ENCODE data around the gene NAV2.

NAV2 gene

DNA sequence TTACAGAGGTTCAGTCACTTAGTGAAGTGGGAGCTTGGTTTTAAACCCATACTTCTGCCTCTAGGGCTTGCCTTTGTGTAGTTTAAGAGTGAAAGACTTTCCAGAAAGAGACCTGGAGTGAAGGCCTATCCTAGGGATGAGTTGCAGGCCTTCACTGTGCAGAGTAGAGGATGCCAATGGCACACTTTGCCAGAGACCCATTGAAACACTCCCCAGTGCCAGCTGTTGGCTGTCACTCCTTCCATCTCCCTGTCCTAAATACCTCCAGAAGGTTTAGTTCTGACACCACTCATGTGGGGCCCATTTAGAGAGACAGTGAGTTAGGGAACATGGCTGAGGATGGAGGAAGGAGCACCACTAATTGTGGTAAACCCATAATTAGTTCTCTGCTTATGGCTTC, 31.5 kb downstream of the NAV2 start:
- no peak for DNase-seq

DNA sequence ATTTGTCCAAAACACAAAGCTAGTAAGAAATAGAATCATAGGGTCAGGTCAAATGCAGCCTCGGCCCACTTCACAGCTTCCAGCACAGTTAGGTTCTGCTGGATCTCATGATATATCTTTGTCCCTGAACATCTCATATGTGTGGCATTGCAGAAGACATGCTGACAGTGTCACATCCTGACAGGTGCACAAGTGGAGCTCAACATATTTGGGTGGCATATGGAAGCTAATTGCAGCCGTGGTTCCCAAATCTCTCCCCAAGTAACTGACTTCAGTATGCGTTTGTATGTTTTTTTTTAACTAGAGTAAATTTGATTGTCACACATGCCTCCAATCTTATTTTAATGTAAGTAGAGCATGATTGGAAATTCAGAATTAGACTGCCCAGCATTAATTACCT, 33.4 kb downstream of the NAV2 start:
- no peak for DNase-seq

DNA sequence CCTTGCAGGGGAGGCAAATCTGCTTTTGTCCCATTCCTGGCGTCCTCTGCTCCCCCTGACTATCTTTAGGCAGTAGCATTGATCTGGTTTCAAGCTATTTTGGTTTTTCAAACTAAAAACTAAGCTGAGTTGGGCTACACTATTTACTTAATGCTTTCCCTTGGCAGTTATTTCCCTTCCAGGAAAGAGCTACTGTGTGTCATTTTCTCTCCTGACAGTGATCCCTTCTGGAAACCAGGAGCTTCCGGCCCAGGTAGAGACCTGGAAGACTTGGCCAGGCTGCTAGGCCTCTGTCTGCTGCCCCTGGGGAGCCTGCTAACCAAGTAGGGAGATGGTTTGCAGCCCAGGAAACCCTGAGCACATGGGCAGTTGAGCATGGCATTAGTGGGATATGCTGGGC, 35.0 kb downstream of the NAV2 start:
- DNase-seq = no peak

DNA sequence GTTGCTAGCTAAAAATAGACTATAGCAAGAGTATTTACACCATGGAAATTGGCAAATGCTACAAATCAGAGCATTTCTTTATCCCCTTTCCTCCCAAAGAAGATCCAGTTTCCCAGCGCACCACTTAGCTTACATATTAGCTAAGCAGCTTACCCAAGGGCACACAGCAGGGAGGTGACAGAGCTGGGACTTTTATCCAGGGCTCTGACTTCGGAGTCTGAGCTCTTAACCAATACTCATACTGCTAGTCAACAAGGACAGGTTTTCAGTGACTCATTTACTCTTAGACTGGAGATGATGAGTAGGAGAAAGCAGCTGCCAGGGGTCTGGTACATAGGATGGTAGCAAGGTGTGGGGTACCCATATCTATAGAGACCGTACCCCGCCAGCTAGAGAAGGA, 38.4 kb downstream of the NAV2 start:
- no peak for DNase-seq

DNA sequence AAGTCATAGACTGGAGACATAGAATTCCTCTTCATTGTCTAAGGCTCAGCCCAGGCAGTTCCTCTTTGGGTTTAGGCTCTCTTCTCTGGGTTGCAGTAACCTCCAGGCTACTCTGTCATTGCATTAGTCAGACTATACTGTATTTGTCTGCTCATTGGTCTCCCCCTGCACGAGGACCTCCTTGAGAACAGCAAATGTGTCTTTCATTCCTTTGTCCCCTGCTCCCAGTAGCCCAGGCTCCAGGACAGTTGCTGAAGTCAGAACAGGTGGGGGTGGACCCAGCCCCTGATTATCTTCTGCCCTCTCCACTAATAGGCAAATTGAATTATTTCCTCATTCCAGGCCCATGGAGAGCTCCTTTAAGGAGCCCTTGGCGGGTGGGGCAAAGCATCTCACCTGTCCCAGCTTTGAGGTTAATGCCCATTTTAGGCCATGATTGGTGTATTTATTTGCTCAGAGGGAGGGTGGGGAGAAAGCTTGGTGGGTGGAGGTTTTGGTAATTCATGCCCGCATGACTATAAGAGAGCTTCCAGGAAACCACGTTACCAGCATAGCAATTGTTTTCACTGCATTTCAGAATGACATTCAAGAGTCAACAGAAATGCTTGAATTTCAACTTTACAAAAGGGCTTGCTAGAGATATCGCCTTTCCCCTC, 40.9 kb downstream of the NAV2 start:
- no peak for DNase-seq

DNA sequence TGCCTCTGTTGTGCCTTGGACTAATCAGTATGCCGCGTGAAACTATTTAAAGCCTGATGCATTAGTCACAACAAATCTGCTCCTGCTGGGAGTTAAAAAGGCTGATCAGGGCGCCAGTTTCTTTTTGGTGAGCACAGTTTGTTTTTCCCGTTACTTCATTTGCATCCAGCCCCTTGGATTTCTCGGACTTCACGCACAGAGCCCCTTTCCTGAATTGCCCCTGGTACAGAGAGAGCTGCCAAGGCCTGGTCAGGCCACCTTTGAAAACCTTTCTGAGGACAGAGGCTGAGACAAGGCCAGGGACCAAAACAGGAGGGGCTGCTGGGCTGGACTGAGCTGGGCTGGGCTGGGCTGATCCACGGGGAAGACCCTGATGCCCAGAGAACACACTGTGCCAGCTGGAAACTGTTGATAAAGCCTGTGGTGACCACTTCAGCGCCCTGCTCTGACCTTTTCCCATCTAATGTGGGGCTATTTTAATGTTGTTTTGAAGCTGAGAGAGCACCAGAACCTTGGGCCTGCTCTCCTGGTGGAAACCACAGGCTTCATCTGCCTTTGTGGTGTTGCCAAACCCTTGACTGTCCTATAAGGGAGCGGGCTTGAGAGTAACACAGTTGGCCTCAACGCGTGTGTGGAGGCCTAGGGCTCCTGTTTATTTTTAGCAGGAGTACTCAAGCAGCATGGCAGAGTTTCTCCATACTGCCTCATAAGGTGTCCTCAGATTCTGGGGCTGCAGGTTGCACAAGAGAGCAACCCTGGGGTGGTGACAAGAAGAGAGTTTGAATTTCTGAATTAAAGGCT, 44.2 kb downstream of the NAV2 start:
- no peak for DNase-seq

DNA sequence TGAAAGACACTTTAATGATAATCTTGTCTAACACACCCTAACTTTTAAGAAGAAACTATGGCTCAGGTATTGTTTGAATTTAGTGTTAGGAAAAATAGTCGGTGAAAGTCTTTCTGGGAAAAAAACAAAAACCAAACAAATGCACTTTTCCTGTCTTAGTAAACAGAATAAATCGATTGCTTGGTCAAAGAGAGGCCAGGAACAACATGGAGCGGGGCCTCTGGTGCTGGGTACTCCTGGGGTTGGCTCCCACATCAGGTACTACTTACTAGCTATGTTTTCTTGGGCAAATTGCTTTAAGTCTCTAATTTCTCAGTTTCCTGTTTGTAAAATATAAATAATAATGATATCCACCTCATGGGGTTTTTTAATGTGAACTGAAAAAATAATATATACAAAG, 46.8 kb downstream of the NAV2 start:
- DNase-seq = no peak

DNA sequence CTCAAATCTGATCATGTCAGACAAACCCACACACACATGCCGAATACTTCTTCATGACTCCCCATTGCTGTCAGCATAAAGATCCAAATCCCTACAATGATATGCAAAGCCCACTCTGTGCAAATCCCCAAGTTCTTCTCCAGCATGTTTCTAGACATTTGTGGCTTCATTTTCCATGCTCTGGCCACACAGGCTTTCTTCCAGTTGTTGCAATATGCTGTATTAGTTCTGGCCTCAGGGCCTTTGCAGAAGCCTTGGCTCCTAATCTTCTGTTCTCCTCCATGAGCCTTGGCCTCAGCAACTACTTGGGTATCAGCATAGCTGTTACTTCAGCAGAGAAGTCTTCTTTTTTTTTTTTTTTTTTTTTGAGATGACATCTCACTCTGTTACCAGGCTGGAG, 49.6 kb downstream of the NAV2 start:
- no peak for DNase-seq

DNA sequence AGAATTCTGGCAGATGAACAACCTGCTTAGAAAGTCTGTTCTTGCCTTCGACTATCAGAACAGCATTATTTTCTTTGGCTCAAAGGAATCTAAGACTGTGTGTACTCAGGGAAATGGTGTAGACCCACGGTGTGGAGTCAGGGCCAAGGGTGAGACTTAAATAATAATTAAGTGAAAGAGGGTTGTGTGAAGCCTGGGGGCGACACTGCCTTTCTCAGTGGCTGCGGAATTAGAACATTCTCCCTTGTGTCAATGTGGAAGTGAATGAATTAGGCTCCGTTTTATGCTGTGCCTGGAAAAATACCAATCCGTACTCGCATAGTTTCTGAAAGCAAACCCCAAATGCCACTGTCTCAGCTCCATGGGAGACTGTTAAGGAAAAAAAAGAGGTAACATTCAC, 50.7 kb downstream of the NAV2 start:
- no peak for DNase-seq

DNA sequence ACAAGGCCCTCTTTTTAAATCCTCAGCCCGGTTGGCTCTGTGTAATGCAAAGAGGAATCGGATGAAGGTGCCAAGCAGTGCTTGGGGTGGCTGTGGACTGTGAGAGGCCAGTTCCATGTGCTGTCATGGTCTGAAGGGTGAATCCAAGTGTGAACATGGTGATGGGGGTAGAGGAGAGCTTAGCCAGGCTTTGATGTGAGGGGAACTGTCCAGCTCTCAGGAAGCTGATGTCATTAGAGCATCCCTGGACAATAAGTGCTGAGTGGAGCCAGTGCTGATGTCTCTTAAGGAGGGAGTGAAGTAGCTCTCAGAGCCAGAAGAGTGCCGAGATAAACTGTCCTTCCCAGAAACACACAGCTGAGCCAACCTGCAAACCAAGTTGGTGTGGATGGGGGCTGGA, 53.6 kb downstream of the NAV2 start:
- DNase-seq = no peak

DNA sequence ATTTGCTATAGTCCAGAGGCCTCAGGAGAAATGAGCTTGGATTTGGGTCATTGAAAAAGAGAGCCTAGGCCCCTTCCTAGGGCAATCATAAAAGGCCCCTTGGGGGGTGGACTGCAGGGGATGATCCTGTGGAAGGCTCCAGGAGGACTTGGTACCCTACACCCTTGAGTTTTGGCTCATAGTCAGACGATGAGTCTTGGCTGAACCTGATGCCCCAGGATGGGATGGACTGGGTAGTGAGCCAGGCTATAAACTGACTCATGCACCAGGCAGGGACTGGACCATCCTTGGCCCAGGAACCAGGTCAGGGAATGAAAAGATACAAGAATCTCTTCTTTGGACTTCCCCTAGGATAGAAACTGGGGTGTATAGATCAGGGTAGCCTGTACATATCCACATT, 54.2 kb downstream of the NAV2 start:
- DNase-seq = no peak

DNA sequence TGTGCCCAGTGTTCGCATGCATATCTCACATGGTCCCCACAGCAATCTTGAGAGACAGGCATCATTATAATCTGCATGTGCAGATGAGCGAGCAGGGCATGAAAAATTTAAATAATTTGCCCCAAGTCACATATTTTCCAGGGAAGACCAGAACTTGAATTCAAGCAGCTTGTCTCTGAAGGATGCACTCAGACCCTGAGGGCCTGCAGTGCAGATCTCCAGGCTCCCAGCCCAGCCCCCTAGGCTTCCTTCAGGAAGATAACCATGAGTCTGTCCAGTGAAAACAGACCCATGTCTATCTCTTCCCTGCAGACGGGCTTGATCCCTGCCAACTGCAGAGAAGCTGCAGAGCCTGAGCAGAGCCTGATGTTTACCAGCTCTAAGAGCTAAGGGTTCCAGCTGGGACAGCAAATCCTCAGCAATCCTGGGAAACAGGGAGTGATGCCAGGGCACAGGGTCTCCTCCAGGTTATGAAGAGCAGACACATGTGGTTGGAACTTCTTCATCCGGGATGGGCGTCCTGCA, 55.1 kb downstream of the NAV2 start:
- DNase-seq = no peak

DNA sequence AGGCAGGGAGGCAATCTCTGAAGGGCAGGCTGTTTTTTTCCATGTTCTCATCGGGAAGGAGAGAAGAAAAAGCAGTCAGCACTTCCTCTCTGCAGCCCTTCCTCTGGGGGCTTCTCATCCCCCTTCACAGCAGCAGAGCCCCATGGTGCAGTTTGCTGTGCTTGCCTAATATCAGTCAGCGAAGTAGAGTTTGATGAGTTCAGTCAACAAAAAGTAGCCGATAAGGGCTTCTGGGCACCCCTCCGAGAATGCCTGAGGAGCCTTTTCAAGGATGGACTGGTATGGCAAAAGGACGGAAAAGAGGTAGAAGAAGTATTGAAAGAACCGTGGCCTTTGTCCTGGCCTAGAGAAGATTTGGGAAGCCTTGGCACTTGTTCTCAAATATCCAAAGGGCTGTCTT, 55.6 kb downstream of the NAV2 start:
- DNase-seq = no peak

DNA sequence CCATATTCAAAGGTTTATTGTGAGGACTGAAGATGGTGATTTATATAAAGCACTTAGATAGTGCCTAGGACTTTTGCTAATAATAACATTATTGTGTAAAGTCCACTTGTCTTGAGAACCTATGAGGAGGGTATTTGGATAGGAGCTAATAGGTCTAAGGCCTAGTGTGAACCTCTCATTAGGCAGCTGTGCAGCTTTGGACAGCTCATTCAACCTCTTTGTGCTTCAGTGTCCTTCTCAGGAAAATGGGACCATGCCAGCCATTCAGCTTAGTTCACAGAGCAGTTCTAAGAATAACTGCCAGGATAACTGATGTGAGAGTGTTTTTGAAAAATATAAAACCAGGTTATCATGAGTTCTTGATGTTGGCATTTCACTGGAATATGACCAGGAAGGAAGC, 56.2 kb downstream of the NAV2 start:
- DNase-seq = no peak

DNA sequence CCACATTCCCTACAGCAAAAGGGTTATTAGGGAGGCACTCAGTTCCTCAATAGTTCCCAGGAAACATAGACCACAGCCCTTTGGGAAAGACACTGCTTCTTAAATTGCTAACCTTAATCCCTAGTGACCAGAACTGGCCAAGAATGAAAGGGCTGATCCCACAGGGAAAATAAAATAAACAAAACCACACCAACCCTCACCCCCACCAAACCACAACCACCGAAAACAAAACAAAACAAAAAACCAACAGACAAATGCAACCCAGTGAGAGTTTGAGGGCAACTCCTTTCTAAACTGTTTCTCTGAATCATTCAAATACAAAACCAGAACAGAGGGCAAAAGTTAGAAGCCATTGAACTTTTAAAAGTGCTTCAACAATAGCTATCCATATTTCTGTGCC, 57.2 kb downstream of the NAV2 start:
- no peak for DNase-seq

DNA sequence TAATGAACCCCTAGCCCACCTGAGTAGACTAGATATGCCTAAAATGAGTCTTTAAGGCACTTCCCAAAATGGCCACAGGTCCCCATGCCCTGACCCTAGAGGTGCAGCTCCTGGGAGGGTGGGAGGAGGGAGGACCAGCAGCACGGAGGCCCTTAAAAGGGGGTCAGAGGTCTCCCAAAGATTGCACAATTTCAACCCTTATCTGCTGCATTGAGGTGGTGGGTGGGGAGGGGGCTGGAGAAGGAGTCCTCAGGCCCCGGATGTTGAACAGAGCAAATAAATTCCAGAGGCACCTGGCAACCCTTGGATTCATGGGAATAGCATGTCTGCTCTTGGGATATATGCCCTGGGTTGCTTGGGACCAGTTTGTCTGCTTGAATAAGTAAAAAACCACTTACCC, 57.6 kb downstream of the NAV2 start:
- DNase-seq = no peak

DNA sequence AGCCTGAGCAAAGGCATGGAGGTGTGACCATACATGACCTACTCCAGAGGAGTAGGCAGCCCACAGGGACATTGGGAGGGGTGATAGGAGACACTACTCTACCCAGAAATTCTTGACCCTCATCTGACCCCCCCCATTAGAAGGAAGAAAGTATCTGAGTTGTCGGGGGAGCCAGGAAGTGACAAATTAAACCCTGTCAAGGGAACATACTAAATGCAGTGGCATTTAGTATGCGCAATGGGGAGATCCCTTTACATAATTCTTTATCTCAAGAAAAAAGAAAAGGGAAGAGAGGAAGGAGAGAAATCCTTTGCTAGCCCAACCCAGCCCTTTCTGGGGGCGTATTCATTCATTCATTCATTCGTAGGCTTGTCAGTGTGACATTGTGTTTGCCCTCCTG, 58.8 kb downstream of the NAV2 start:
- DNase-seq = no peak

DNA sequence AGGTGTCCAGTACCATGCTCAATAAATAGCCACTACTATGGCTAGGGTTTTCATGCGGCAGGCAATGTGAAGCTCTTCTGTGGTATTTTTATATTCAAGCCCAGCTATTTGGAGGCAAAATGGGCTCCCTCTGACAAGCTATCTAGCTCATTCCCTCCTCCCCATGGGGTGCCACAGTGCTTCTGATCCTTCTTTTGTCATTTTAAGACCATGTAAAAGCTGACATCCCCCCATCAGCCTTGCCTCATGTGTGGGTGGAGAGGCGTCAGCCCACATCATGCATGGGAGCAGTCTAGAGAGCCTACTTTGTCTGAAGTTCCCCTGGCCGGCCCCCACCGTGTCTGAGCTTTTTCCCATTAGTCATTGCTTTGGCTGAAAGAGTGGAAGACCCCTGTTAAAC, 59.8 kb downstream of the NAV2 start:
- no peak for DNase-seq

DNA sequence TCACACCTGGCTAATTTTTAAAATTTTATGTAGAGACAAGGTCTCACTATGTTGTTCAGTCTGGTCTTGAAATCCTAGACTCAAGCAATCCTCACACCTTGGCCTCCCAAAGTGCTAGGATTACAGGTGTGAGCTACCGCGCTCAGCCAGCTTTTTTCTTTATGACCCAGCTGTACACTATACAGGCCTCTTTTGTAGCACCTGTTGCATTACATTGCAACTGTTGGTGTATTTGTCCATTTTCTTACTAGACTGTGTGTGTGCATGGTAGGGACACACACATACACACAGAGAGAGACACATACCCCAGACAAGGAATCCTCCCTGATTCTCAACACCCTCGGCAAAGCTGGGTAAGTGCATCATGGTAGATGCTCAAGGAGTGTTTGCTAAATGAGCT, 61.7 kb downstream of the NAV2 start:
- DNase-seq = no peak

DNA sequence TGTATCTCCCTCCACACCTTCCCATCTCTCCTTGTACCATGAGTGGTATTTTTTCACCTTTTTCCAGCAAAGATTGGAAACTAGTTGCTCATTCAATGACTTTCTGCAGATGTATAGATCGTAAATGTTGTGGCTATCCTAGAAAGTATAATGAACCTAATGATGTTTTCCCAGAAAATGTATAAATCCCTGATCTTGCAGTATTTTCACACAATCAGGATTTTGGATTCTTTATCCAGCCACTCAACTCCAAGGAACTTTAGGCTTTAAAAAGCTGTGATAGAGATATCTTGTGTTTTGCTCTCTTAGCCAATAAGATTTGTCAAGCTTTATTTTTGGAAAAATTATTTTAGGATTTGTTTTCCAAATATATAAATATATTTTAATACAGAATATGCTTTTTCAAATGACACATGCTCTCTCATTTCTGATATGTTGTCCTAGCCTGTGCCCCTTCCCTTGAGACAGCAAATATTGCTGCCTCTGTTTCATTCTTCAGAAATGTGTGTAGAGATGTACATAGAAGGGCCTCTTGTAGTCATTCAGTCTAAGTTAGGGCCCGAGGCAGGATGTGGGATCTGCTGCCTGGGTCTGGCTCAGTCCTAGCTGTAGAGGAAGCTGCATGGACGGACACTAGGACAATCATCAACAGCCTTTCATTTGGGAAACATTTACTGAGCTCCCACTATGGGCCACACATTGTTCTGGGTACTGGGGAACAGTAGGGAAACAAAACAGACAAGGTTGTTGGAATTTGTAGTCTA, 62.4 kb downstream of the NAV2 start:
- DNase-seq = no peak

DNA sequence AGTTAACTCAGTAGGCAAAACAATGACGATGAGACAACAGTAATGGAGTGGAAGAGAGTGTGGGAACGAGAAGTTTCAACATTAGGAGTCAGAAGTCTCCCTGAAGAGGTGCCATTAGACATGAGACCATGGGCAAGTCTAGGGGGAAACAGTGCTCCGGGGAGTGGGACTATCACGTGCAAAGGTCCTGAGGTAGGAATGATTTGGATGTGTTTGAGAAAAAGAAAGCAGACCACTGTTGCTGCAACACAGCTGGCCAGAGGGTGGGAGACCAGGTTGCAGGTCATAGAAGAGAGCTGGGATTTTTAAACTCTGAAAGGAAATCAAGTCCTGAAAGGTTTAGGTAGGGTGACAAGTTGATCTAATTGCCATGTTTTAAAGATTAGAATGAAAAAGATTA, 63.0 kb downstream of the NAV2 start:
- no peak for DNase-seq

DNA sequence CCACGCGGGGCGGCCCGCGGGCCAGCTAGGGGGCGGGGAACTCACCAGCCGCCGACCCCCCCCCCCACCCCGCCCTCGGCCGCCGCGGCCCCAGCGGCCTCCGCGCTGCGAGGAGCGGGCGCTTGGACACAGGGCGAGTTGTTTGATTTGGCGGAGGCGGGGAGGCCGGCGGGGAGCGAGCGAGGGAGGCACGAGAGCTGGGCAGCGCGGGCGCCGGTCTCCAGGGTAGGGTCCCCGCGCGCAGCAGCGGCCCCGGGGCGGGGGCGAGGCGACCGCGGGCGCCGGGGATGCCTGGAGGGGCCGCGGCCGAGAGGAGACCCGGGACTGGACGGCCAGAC, 64.4 kb downstream of the NAV2 start:
- no peak for DNase-seq

DNA sequence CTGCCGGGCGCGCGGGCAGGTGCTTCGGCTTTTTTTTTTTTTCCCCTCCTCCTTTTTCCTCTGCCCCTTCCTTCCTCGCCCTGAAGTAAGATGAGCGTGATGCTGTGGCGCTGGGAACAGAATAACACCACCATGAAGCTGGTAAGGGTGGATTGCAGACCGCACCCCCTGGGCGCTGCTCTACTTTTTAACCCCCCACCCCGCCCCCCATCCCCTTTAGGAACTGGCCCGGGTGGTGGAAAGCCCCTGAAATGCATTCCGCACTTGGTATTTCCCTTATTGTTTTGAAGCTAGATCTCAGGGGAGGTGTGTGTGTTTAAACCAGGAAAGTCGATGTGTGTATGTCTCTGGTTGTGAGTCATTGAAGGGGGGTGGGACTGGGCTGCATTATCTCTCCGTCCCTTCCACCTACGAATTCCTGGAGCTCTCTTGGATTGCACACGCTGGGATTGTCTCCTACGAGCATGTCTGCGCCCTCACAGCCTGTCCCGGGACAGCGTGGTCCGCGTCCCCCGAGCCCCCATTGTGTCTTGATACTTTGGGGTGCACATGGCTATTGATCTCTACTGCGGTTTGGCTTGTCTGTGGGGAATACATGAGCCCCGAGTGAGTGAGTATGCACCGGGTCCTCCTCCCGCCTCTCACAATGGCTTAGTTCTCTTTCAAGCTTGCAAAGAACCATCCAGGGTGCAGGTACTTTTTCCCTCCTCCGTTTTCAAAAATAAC, 64.9 kb downstream of the NAV2 start:
- DNase-seq = no peak
